Glutamatergic neuron (in vitro differentiated cells): ENCODE measurements around the gene SRBD1. TPM values are rescaled to one million over a fixed set of nuclear protein-coding genes. Genes with fewer than 3 reads are reported as not detected.

ENCODE experiments used
- DNase-seq: peaks from one replicate; pipeline ENCODE4 v3.0.0; 2022
- H3K27ac Mint-ChIP-seq: one replicate; pipeline ENCODE4 v1.8.0; 2020; ENCODE audit warnings: mild to moderate bottlenecking, mixed read lengths, inconsistent platforms; ENCODE audit not compliant: unreplicated experiment
- H3K27me3 Mint-ChIP-seq: one replicate; pipeline ENCODE4 v1.8.0; 2020; ENCODE audit warnings: mild to moderate bottlenecking, moderate library complexity, mixed read lengths, inconsistent platforms; ENCODE audit not compliant: unreplicated experiment
- H3K36me3 Mint-ChIP-seq: one replicate; pipeline ENCODE4 v1.8.0; 2020; ENCODE audit warnings: mild to moderate bottlenecking, mixed read lengths, inconsistent platforms; ENCODE audit not compliant: unreplicated experiment
- H3K4me1 Mint-ChIP-seq: one replicate; pipeline ENCODE4 v1.8.0; 2020; ENCODE audit warnings: mild to moderate bottlenecking, low read depth, mixed read lengths, inconsistent platforms; ENCODE audit not compliant: unreplicated experiment
- H3K4me3 Mint-ChIP-seq: one replicate; pipeline ENCODE4 v1.8.0; 2020; ENCODE audit warnings: mild to moderate bottlenecking, mixed read lengths, inconsistent platforms; ENCODE audit not compliant: unreplicated experiment
- H3K9me3 Mint-ChIP-seq: one replicate; pipeline ENCODE4 v1.8.0; 2020; ENCODE audit warnings: mild to moderate bottlenecking, moderate library complexity, mixed read lengths, inconsistent platforms; ENCODE audit not compliant: unreplicated experiment
- total RNA-seq: library from RNA; stranded (reverse); fragmentation: NEBNext Ultra II Directional; extraction: Animal tissue kit (Norgen Biotek cat#: 25700); gene quantifications from one replicate; pipeline ENCODE4 v1.2.1, GENCODE V29; 2021; ENCODE audit not compliant: unreplicated experiment
- TF ChIP-seq, protein P1 (sequence below): fragments of 200-600 bp; sonication (generic); IDR thresholded peaks from one replicate; pipeline ENCODE4 v1.5.0; 2021; ENCODE audit not compliant: partially characterized antibody, unreplicated experiment

SRBD1 gene
- total RNA-seq, 1 donor from 2014 or later, result 16.1 TPM

DNA sequence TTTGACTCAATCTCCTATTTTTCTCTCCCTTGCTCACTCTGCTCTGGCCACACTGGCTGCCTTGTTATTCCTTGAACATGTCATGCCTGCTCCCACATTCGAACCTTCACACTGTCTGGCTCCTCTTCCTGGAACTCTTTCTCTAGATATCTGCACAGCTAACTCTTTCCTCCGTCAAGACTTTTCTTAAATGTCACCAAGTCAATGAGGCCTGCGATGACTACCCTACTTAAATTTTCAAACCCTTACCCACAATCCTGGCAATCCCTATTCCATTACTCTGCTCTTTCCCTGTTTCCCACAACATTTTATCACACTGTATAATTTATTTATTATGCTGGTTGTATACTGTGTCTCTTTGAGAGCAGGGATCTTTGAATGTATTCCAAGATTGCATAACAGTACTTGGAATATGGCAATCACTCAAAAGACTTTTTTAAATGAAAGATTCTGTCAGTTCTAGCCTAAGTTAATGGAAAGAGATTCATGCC is 206.2 kb downstream of the SRBD1 start:
- DNase-seq, result no peak
- Mint-ChIP-seq H3K4me1 (peaks cover 7% of the 10 kb centered on the region), H3K4me3 (no peak overlapping the region), H3K27ac (no peak overlapping the region), H3K9me3 (no peaks in the 10 kb centered on the region), H3K27me3 (no peaks in the 10 kb centered on the region), H3K36me3 (no peaks in the 10 kb centered on the region)
- TF ChIP-seq, protein P1, sequence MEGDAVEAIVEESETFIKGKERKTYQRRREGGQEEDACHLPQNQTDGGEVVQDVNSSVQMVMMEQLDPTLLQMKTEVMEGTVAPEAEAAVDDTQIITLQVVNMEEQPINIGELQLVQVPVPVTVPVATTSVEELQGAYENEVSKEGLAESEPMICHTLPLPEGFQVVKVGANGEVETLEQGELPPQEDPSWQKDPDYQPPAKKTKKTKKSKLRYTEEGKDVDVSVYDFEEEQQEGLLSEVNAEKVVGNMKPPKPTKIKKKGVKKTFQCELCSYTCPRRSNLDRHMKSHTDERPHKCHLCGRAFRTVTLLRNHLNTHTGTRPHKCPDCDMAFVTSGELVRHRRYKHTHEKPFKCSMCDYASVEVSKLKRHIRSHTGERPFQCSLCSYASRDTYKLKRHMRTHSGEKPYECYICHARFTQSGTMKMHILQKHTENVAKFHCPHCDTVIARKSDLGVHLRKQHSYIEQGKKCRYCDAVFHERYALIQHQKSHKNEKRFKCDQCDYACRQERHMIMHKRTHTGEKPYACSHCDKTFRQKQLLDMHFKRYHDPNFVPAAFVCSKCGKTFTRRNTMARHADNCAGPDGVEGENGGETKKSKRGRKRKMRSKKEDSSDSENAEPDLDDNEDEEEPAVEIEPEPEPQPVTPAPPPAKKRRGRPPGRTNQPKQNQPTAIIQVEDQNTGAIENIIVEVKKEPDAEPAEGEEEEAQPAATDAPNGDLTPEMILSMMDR, result no peak

DNA sequence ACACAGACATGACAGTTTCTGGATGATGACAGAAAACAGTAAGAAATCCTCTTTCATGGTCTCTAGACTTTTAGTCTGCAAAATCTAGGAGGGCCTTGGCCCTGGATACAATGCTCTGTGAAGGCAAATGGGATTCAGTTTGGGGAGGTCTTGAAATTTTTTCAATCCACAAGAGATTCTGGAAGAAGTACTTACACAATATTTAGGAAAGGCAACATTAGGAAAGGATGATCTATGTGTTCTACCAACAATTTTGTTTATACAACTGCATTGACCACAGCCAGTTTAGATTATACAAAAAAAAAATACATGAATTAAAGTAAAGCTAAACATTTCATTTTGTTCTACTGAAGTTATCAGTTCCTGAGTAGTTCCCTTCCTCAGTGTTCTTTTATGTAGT is 208.0 kb downstream of the SRBD1 start:
- no peaks in the 10 kb centered on the region for H3K9me3 Mint-ChIP-seq
- no peak overlapping the region for H3K27ac Mint-ChIP-seq
- DNase-seq, result no peak
- H3K36me3 Mint-ChIP-seq, result no peaks in the 10 kb centered on the region
- peaks cover 7% of the 10 kb centered on the region for H3K4me1 Mint-ChIP-seq
- TF ChIP-seq, protein P1, result no peak
- no peaks in the 10 kb centered on the region for H3K27me3 Mint-ChIP-seq
- no peak overlapping the region for H3K4me3 Mint-ChIP-seq

DNA sequence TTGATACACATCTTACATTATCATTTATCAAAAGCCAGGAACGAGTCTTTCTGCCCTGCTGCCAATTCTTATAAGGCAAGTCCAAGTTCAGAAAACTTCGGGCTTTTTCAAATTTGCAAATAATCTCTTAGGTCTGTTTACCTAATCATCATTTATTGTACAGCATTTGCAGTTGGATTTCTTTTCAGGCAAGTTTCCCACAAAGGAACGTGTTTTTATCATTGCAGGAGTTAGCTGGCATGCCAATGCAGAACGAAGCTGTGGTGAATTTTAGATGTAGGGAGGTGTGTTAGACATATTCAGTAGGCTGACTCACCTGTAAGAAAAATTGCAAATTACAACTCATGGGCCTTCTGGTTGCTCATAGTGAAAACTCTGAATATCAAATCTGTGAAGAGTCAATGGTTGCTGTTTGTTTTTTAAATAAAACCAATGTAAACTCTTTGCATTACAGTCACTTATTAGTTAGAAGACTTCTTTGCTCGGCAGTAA is 209.6 kb downstream of the SRBD1 start:
- H3K27ac Mint-ChIP-seq, result no peak overlapping the region
- H3K4me3 Mint-ChIP-seq, result no peak overlapping the region
- H3K4me1 Mint-ChIP-seq, result peaks cover 7% of the 10 kb centered on the region
- no peaks in the 10 kb centered on the region for H3K9me3 Mint-ChIP-seq
- no peaks in the 10 kb centered on the region for H3K36me3 Mint-ChIP-seq
- no peak for DNase-seq
- no peaks in the 10 kb centered on the region for H3K27me3 Mint-ChIP-seq
- TF ChIP-seq, protein P1, result no peak

DNA sequence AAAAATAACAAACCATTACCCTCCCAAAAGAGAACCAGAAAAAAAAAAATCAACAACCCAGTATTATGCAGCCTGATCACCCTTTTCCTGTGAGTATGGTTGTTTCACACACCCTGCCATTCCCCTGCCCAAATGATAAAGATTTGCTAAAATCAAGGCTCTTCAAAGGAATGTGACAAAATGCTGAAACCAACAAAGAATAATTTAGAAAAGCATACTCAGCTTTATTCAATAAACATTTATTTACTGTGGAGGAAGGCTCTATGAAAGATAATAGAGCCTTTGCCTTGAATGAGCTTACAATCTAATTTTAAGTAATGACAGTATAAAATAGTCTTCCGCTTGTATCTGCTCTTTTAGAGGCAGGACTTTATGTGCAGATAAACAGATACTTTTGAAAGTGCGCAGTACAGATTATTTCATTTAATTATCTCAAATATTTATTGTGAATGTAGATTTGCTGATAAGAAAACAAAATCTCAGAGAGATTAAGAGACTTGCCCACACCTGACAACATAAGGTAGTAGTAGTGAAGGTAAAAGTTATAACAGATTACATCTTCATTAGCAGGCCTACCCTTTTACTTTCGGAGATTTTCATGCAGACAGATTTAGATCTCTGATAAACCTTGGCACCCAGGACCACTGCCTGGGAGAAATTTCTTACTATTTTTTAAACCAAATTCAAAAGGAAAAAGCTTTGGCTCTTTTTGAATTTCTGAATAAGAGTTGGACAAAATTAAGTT is 211.9 kb downstream of the SRBD1 start:
- peaks cover 11% of the 10 kb centered on the region for H3K4me1 Mint-ChIP-seq
- TF ChIP-seq, protein P1, result no peak
- no peak overlapping the region for H3K27ac Mint-ChIP-seq
- H3K36me3 Mint-ChIP-seq, result no peaks in the 10 kb centered on the region
- no peak overlapping the region for H3K4me3 Mint-ChIP-seq
- H3K9me3 Mint-ChIP-seq, result no peaks in the 10 kb centered on the region
- H3K27me3 Mint-ChIP-seq, result no peaks in the 10 kb centered on the region
- no peak for DNase-seq

DNA sequence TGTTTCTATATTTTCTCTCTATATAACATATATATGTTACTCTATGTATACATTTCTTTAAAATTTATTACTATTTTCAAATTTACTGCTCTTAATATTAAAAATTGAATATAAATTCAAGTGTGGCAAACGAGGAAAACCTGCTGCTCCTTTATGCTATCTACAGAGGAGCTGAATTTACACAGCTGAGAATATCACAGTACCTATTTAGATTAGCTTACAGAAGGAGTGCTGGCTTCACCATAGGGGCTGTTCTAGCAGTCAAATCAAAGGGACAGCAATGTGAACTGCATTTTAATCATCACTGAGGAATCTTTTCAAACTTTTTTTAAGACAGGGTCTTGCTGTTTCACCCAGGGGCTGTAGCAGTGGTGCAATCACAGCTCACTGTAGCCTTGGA is 213.8 kb downstream of the SRBD1 start:
- Mint-ChIP-seq H3K27ac (no peak overlapping the region), H3K27me3 (no peaks in the 10 kb centered on the region), H3K9me3 (no peaks in the 10 kb centered on the region), H3K4me3 (no peak overlapping the region), H3K36me3 (no peaks in the 10 kb centered on the region), H3K4me1 (peaks cover 11% of the 10 kb centered on the region)
- TF ChIP-seq, protein P1, result no peak
- no peak for DNase-seq
